Measurements from ENCODE around the gene NANOS1. TPM values are rescaled to one million over a fixed set of nuclear protein-coding genes. Genes with fewer than 3 reads are reported as not detected.

NANOS1 gene
- total and polyA plus RNA-seq, 2 donors (not counting 1 experiment from before 2014, with no cell fraction given), result 1.1 to 1.2 TPM

- H3K27ac ChIP-seq (ENCODE audit: insufficient read depth, low read length), result no peak overlapping the region
- TF ChIP-seq EZH2 (IDR thresholded peaks at IDR 0.05; ENCODE audit: low read length, missing control alignments), result no peak
- TF ChIP-seq CTCF (conservative IDR thresholded peaks at IDR 0.05 in 1 of 2, IDR thresholded peaks at IDR 0.05 in 1 of 2; ENCODE audit: low read depth in 1 of 2, low read length in 2 of 2), result no peak
- no peaks in the 10 kb centered on the region for H4K20me1 ChIP-seq (ENCODE audit: control insufficient read depth, extremely low read depth, insufficient read depth, low read length)
- no peak overlapping the region for H3K4me2 ChIP-seq (ENCODE audit: extremely low read depth, insufficient read depth, low read length)
- no peaks in the 10 kb centered on the region for H3K4me1 ChIP-seq (ENCODE audit: control insufficient read depth, extremely low read depth, insufficient read depth, low read length)
- H3K36me3 ChIP-seq (ENCODE audit: control insufficient read depth, insufficient read depth, low read length), result peaks cover 17% of the 10 kb centered on the region
- no peak overlapping the region for H3K9ac ChIP-seq (ENCODE audit: insufficient read depth, low read length)
- H3K79me2 ChIP-seq (ENCODE audit: control insufficient read depth, insufficient read depth, low read length), result peaks cover 41% of the 10 kb centered on the region
- H3K27me3 ChIP-seq (ENCODE audit: control insufficient read depth, insufficient read depth, low read length), result no peaks in the 10 kb centered on the region
- no peak overlapping the region for H2AFZ ChIP-seq (ENCODE audit: low read length)
- H3K9me3 ChIP-seq (ENCODE audit: control insufficient read depth, insufficient read depth, low read depth, low read length), result no peaks in the 10 kb centered on the region
- DNase-seq (ENCODE audit: low read depth in 2 of 2), result no peak
- no peak overlapping the region for H3K4me3 ChIP-seq (replicated peaks in 1 of 4; ENCODE audit: control extremely low read depth in 1 of 4, insufficient read depth in 1 of 4, low read depth in 3 of 4, low read length in 4 of 4)
These were observed 30.0 kb downstream of the NANOS1 start for GRCh38 chr10:119059557-119059956.

GRCh38 chr10:119060107-119060506, 30.6 kb downstream of the NANOS1 start:
- no peak overlapping the region for H3K9ac ChIP-seq (ENCODE audit: insufficient read depth, low read length)
- no peaks in the 10 kb centered on the region for H4K20me1 ChIP-seq (ENCODE audit: control insufficient read depth, extremely low read depth, insufficient read depth, low read length)
- H3K27me3 ChIP-seq (ENCODE audit: control insufficient read depth, insufficient read depth, low read length), result no peaks in the 10 kb centered on the region
- no peak overlapping the region for H3K4me3 ChIP-seq (replicated peaks in 1 of 4; ENCODE audit: control extremely low read depth in 1 of 4, insufficient read depth in 1 of 4, low read depth in 3 of 4, low read length in 4 of 4)
- peaks cover 22% of the 10 kb centered on the region for H3K36me3 ChIP-seq (ENCODE audit: control insufficient read depth, insufficient read depth, low read length)
- H2AFZ ChIP-seq (ENCODE audit: low read length), result no peak overlapping the region
- H3K27ac ChIP-seq (ENCODE audit: insufficient read depth, low read length), result no peak overlapping the region
- no peak overlapping the region for H3K4me2 ChIP-seq (ENCODE audit: extremely low read depth, insufficient read depth, low read length)
- peaks cover 45% of the 10 kb centered on the region for H3K79me2 ChIP-seq (ENCODE audit: control insufficient read depth, insufficient read depth, low read length)
- TF ChIP-seq CTCF (conservative IDR thresholded peaks at IDR 0.05 in 1 of 2, IDR thresholded peaks at IDR 0.05 in 1 of 2; ENCODE audit: low read depth in 1 of 2, low read length in 2 of 2), result no peak
- no peak for TF ChIP-seq EZH2 (IDR thresholded peaks at IDR 0.05; ENCODE audit: low read length, missing control alignments)
- H3K4me1 ChIP-seq (ENCODE audit: control insufficient read depth, extremely low read depth, insufficient read depth, low read length), result no peaks in the 10 kb centered on the region
- DNase-seq (ENCODE audit: low read depth in 2 of 2), result no peak
- no peaks in the 10 kb centered on the region for H3K9me3 ChIP-seq (ENCODE audit: control insufficient read depth, insufficient read depth, low read depth, low read length)

- no peak overlapping the region for H3K9ac ChIP-seq (ENCODE audit: insufficient read depth, low read length)
- H4K20me1 ChIP-seq (ENCODE audit: control insufficient read depth, extremely low read depth, insufficient read depth, low read length), result no peaks in the 10 kb centered on the region
- H3K4me1 ChIP-seq (ENCODE audit: control insufficient read depth, extremely low read depth, insufficient read depth, low read length), result no peaks in the 10 kb centered on the region
- H3K9me3 ChIP-seq (ENCODE audit: control insufficient read depth, insufficient read depth, low read depth, low read length), result no peaks in the 10 kb centered on the region
- H3K4me2 ChIP-seq (ENCODE audit: extremely low read depth, insufficient read depth, low read length), result no peak overlapping the region
- no peak overlapping the region for H3K27ac ChIP-seq (ENCODE audit: insufficient read depth, low read length)
- no peak overlapping the region for H3K4me3 ChIP-seq (replicated peaks in 1 of 4; ENCODE audit: control extremely low read depth in 1 of 4, insufficient read depth in 1 of 4, low read depth in 3 of 4, low read length in 4 of 4)
- TF ChIP-seq EZH2 (IDR thresholded peaks at IDR 0.05; ENCODE audit: low read length, missing control alignments) (no peak), CTCF (conservative IDR thresholded peaks at IDR 0.05 in 1 of 2, IDR thresholded peaks at IDR 0.05 in 1 of 2; ENCODE audit: low read depth in 1 of 2, low read length in 2 of 2) (no peak)
- H3K36me3 ChIP-seq (ENCODE audit: control insufficient read depth, insufficient read depth, low read length), result peaks cover 24% of the 10 kb centered on the region
- no peak for DNase-seq (ENCODE audit: low read depth in 2 of 2)
- peaks cover 48% of the 10 kb centered on the region for H3K79me2 ChIP-seq (ENCODE audit: control insufficient read depth, insufficient read depth, low read length)
- H3K27me3 ChIP-seq (ENCODE audit: control insufficient read depth, insufficient read depth, low read length), result no peaks in the 10 kb centered on the region
- no peak overlapping the region for H2AFZ ChIP-seq (ENCODE audit: low read length)
These were observed 31.8 kb downstream of the NANOS1 start for GRCh38 chr10:119061352-119061751.
